SKM-1 (cell line): Measurements from ENCODE around the gene BRD4.
"Not testable (repeated sequence)": the region's sequence is repeated elsewhere in the genome, so short reads cannot be mapped to it uniquely, and the experiment has no call there.

Source experiments
- DNase-seq: peaks from one replicate; lab custom pipeline; 2025; ENCODE audit not compliant: unreplicated experiment; lab: John Stamatoyannopoulos, UW

The BRD4 gene

GRCh38 chr19:15363048-15363447 is 30.7 kb upstream of the BRD4 start:
- DNase-seq, result not testable (repeated sequence)

DNA sequence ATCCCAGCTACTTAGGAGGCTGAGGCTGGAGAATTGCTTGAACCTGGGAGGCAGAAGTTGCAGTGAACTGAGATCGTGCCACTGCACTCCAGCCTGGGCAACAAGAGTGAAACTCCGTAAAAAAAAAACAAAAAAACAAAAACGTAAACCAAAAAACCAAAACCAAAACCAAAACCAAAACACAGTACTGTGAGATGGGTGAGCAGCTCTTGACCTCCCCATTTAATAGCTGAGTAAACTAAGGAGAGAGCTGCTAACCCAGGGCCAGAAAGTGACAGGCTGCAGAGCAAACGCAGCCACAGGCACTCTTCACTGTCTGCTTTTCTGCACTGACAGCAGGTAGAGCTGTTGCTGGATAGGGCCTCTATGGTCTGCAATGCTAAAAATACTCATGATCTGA is 27.7 kb upstream of the BRD4 start:
- not testable (repeated sequence) for DNase-seq

- no peak for DNase-seq
Observed at GRCh38 chr19:15358918-15359317, 26.6 kb upstream of the BRD4 start.

DNA sequence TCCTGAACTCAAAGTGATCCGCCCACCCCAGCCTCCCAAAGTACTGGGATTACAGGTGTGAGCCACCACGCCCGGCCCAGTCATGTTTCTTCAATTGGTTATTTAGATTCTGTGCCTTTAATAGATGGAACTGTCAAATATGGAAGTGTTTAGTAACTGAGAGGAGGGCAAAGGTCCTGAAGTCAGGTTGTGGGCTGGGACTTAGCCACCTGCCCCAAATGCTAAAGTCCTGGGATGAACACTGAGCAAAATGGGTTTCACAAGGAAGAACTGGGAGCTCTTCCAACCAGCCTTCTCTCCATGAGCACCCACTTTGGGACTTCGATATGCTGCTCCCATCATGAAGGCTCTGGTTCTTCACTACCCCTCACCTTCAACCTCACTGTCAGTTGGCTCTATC is 25.6 kb upstream of the BRD4 start:
- DNase-seq, result no peak

- DNase-seq, result no peak
Observed at GRCh38 chr19:15354566-15355296, 22.4 kb upstream of the BRD4 start.

DNA sequence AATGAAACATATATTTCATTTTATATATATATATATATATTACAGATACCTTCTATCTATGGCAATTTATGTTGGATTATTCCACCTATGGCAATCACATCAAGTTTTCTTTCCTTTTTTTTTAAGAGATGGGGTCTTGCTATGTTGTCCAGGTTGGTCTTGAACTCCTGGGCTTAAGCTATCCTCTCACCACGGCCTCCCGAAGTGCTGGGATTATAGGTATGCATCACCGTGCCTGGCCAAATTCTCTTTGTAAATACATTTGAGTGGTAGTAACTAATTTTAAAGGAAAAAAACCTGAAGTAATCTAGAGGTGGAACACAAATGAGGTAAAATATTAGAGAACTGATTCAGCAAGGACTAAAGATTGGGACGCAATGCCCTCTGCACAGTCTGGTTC is 21.6 kb upstream of the BRD4 start:
- no peak for DNase-seq

DNA sequence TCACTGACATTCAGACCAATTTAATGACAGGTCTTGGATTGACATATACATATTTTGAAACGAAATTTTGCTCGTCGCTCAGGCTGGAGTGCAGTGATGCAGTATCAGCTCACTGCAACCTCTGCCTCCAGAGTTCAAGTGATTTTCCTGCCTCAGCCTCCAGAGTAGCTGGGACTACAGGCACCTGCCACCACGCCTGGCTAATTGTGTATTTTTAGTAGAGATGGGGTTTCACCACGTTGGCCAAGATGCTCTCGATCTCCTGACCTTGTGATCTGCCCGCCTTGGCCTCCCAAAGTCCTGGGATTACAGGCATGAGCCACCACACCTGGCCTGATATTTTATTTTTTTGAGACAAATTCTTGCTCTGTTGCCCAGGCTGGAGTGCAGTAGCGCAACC is 20.2 kb upstream of the BRD4 start:
- not testable (repeated sequence) for DNase-seq

DNA sequence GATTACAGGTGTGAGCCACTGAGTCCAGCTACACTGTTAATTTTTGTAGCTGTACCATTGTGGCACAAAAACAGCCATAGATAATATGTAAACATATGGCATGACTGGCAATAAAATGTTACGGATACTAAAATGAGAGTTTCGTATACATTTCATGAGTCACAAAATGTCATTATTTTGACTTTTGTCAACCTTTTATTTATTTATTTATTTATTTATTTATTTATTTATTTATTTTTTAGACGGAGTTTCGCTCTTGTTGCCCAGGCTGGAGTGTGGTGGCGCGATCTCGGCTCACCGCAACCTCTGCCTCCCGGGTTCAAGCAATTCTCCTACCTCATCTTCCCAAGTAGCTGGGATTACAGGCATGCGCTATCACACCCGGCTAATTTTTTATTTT is 9.0 kb upstream of the BRD4 start:
- DNase-seq, result not testable (repeated sequence)

DNA sequence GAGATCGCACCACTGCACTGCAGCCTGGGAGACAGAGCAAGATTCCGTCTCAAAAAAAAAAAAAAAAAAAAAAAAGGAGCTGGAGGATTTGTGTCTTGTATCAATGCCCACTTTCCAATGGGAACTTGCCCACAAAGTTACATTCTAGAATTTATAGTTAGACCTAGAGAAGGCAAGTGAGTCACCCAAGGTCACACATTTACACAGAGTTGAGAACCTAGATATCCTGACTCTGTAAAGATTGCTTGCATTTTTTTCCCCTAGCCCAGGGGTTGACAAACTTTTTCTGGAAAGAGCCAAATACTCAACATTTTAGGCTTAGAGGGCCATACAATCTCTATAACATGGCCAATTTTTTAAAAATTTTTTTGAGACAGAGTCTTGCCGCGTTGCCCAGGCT is 7.7 kb upstream of the BRD4 start:
- no peak for DNase-seq

- DNase-seq, result no peak
Observed at GRCh38 chr19:15337202-15337601, 4.9 kb upstream of the BRD4 start.

GRCh38 chr19:15335992-15336391 is 3.7 kb upstream of the BRD4 start:
- DNase-seq, result not testable (repeated sequence)

- peak; percentile 13 for DNase-seq
Observed at GRCh38 chr19:15331419-15332310, 674 bp downstream of the BRD4 start.

- no peak for DNase-seq
Observed at GRCh38 chr19:15330801-15331418, 1.4 kb downstream of the BRD4 start.

DNA sequence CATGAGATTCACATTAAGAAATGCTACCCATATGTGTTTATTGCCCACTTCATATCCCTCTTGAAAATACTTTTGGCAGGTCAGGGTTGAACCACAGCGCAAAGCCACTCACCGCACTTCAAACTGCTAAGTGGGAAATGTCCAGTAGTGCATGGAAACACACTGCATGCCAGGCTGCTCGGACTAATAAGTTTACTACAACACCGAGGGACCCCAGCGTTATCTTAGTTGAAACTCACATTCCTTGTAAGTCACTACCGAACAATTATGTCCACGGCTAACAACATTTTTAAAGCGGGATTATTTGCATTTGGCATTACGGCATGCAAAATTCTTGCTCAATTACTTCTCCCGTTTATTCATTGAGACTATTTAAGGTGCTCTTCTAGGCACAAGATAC is 4.0 kb downstream of the BRD4 start:
- DNase-seq, result no peak

DNA sequence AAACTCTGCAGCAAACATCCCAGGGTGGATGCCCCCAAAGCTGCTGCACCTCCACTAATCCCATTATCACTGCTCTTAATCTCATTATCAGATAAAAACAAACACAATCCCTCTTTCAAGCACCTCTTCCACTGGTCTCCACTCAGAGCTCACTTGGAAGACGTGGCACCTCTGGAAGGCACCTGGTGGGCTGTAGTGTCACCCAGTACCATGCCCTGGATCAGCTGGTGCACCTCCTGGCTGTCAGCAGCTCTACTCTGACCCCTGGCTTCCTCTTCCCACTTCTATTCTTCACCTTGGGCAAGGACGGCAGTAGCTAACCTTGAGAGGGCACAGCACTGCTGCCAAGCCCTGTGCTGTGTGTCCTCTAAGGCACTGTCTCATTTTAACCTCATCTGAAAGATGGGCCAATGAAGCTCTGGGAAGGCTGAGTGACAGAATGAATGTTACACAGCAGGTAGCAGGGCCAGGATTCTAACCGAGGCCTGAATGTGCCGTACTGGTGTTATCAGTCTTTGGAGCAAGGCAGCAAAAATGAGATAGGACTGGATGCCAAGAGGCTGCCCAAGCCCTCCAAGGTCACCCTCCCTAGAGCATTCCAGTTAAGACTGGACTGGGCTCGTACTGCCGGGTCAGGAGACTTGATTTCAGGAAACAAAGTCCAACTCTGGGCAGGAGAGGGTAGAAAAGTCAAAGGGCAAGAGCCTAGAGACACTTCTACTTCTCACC is 7.4 kb downstream of the BRD4 start:
- no peak for DNase-seq

DNA sequence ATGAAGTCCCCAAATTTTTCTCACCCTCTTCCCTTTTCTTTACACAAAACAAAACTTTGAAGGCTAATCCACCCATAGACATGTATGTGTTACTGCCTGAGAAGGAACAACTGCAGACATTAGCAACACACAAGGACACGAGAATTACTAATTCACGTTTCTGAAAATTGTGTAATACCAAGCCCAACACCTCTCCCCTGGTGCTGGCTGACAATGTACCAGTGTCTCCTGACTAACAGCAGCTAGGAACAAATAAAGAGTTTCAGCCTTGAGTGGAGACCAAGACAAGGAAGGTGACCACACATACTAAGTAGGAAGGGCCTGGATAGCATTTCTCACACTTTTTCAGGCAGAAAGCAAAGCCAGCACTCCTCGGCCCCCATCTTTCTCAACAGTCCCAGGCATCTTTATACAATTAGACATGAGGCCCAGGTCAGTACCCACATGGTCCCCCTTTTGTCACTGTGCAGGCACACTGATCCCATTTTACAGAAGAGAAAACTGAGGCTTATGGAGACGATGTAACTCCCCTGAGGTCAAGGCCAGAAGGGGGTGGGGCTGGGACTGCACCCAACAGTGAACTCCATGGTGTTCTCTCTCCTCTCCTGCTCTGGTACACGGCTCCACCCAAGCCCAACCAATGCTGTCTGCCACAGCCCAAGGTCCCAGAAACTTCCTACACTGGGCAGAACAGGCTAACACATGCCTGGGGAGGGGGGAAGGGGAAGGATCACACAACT is 8.7 kb downstream of the BRD4 start:
- peak; percentile 12 for DNase-seq

DNA sequence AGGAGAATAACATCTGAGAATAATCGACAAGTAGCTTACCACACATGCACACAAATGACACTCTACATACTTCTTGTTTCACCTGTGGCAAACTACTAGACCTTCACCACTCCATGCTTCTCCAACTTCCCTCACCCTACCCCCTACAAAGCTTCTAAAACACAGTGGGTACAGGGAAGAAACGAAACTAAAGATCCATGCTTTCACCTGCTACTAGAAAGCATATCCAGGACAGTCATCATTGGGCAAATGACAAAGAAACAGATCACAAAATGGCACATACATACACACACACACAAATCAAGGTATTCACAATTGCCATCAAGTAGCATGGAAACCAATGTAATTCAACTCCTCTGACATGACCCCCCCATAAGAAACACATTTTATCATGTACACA is 10.6 kb downstream of the BRD4 start:
- no peak for DNase-seq

DNA sequence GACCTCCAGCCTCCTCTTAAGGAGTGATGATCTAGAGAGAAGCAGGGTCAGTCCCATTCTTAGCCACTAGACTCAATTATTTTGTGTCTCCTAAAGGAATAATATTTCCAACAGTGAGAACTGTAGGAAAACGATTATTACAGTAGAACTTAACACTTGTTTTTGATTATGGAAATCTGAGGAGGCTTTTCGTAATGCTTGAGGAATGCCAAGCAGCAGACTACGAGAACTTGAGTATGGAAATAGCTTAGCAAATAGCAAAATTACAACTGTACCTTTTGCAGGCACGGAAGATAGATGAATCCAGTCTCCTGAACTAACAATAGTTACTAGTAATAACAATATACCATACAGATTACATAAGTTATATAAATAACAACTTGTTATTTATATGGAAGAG is 12.2 kb downstream of the BRD4 start:
- no peak for DNase-seq

- no peak for DNase-seq
Observed at GRCh38 chr19:15318241-15318691, 14.1 kb downstream of the BRD4 start.

GRCh38 chr19:15317392-15318071 is 14.8 kb downstream of the BRD4 start:
- no peak for DNase-seq
